ENCODE data around the gene SHLD2. TPM values are rescaled to one million over a fixed set of nuclear protein-coding genes. Genes with fewer than 3 reads are reported as not detected.
"Not testable (repeated sequence)": the region's sequence is repeated elsewhere in the genome, so short reads cannot be mapped to it uniquely, and the experiment has no call there.

SHLD2 gene
- total RNA-seq, 1 experiment from 2014 or later, result 15.9 TPM

DNA sequence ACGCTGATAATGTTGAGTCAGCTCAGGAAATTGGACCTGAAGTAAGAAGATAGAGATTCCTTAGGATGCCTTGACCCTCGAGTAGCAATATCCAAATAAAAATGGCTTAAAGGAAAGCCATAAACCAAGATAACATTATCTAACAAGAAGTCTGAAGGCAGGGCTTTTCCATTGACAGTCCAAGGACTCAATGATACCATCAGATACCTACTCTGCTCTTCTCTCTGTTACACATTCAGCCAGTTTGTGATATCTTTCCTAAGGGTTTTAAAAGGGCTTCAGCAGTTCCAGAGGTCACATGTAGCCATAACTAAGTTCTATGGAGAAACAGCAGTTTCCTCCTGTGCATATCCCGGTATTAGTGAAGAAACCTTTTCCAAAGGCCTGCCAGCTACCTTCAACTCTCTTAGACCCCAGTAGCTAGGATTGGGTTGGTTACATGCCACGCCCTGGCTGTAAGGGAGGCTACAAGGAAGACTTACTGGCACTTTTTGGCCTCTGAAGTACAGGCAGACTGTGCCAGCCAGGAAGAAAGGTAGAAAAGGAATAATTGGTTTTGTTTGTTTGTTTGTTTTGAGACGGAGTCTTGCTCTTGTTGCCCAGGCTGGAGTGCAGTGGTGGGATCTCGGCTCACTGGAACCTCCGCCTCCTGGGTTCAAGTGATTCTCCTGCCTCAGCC is 10.6 kb downstream of the SHLD2 start:
- no TSS peak for BruUV-seq (replicated peaks)

DNA sequence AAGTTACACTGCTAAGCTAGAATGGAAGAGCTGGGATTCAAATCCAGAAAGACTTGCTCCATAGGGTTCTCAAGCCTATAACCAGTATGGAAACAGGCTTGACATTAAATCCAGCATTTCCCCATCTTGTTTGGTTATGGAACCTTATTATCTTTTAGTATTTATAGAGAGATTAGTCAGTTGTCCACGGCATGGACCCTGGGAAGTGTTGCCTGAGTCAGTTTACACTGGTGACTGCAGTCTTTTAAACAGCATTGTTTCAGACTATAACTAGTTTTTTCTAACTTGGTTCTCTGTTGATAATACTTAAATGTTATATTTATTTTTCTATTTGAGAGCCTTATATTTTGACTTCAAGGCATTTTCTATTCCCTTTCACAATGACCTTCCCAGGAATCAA is 23.1 kb downstream of the SHLD2 start:
- H4K20me1 ChIP-seq (ENCODE audit: insufficient read depth); H3K9me2 ChIP-seq (ENCODE audit: insufficient read depth); H3K9me3 ChIP-seq (ENCODE audit: insufficient read depth, low read depth); POLR2A ChIA-PET (ENCODE audit: unreplicated experiment); H3K4me2 ChIP-seq; H3K79me2 ChIP-seq (ENCODE audit: low read depth); H3K4me3 ChIP-seq; H3K36me3 ChIP-seq (ENCODE audit: low read depth); H3K27me3 ChIP-seq (ENCODE audit: insufficient read depth, low read depth); H3K27ac ChIP-seq; CTCF ChIA-PET; BruUV-seq (replicated peaks); intact Hi-C loops (cut with micrococcal nuclease; ENCODE audit: unreplicated experiment); H2AFZ ChIP-seq; H3K4me1 ChIP-seq (replicated peaks; ENCODE audit: insufficient read depth); H3F3A ChIP-seq (ENCODE audit: insufficient read depth, low read depth); DNase-seq: not testable (repeated sequence)

More for the DNA sequence above, 10.6 kb downstream of the SHLD2 start:
- no peaks in the 10 kb centered on the region for H4K20me1 ChIP-seq (ENCODE audit: insufficient read depth)
- no peaks in the 10 kb centered on the region for H3K4me1 ChIP-seq (replicated peaks; ENCODE audit: insufficient read depth)
- H3K27me3 ChIP-seq (ENCODE audit: insufficient read depth, low read depth), result no peaks in the 10 kb centered on the region
- intact Hi-C loops (cut with micrococcal nuclease; ENCODE audit: unreplicated experiment), result no loop called here
- no peak for DNase-seq
- CTCF ChIA-PET, result no interaction called here
- no peak overlapping the region for H3K27ac ChIP-seq
- no peaks in the 10 kb centered on the region for H3F3A ChIP-seq (ENCODE audit: insufficient read depth, low read depth)
- POLR2A ChIA-PET (ENCODE audit: unreplicated experiment), result no interaction called here
- H3K9me3 ChIP-seq (ENCODE audit: insufficient read depth, low read depth), result no peaks in the 10 kb centered on the region
- H3K36me3 ChIP-seq (ENCODE audit: low read depth), result peaks cover 5% of the 10 kb centered on the region; the same call in 1 of the 2 replicates
- H3K79me2 ChIP-seq (ENCODE audit: low read depth), result no peaks in the 10 kb centered on the region
- no peak overlapping the region for H2AFZ ChIP-seq
- no peaks in the 10 kb centered on the region for H3K9me2 ChIP-seq (ENCODE audit: insufficient read depth)
- no peak overlapping the region for H3K4me3 ChIP-seq
- TF ChIP-seq EZH2 (IDR thresholded peaks at IDR 0.05; ENCODE audit: low read depth), result no peak
- TF ChIP-seq, protein P1, sequence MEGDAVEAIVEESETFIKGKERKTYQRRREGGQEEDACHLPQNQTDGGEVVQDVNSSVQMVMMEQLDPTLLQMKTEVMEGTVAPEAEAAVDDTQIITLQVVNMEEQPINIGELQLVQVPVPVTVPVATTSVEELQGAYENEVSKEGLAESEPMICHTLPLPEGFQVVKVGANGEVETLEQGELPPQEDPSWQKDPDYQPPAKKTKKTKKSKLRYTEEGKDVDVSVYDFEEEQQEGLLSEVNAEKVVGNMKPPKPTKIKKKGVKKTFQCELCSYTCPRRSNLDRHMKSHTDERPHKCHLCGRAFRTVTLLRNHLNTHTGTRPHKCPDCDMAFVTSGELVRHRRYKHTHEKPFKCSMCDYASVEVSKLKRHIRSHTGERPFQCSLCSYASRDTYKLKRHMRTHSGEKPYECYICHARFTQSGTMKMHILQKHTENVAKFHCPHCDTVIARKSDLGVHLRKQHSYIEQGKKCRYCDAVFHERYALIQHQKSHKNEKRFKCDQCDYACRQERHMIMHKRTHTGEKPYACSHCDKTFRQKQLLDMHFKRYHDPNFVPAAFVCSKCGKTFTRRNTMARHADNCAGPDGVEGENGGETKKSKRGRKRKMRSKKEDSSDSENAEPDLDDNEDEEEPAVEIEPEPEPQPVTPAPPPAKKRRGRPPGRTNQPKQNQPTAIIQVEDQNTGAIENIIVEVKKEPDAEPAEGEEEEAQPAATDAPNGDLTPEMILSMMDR (conservative IDR thresholded peaks at IDR 0.05), result no peak
- no peak overlapping the region for H3K4me2 ChIP-seq

DNA sequence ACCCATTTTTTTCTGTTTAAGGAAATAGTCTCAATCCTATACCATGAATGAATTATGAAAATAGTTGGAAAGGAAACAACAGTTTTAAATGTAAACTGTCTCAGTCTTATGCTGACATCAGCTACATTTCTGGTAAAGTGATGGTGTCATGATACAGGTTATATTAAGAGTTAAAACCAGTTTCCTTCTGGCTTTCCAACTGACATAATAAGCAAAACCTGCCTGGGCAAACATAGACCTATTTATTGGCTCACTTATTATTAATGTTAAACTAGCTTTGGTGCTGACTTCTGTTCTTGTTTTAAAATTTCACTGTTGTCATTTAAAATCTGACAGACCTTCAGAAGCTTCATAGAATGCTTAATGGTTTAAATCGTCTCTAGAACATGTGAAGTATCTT is 24.0 kb downstream of the SHLD2 start:
- H3K9me3 ChIP-seq (ENCODE audit: insufficient read depth, low read depth); DNase-seq; CTCF ChIA-PET; H3K4me1 ChIP-seq (replicated peaks; ENCODE audit: insufficient read depth); intact Hi-C loops (cut with micrococcal nuclease; ENCODE audit: unreplicated experiment); H3K4me3 ChIP-seq; H3K27ac ChIP-seq; H2AFZ ChIP-seq; POLR2A ChIA-PET (ENCODE audit: unreplicated experiment); H3K27me3 ChIP-seq (ENCODE audit: insufficient read depth, low read depth); H3K79me2 ChIP-seq (ENCODE audit: low read depth); H3F3A ChIP-seq (ENCODE audit: insufficient read depth, low read depth); H3K9me2 ChIP-seq (ENCODE audit: insufficient read depth); H3K4me2 ChIP-seq; BruUV-seq (replicated peaks); H4K20me1 ChIP-seq (ENCODE audit: insufficient read depth); H3K36me3 ChIP-seq (ENCODE audit: low read depth): not testable (repeated sequence)

DNA sequence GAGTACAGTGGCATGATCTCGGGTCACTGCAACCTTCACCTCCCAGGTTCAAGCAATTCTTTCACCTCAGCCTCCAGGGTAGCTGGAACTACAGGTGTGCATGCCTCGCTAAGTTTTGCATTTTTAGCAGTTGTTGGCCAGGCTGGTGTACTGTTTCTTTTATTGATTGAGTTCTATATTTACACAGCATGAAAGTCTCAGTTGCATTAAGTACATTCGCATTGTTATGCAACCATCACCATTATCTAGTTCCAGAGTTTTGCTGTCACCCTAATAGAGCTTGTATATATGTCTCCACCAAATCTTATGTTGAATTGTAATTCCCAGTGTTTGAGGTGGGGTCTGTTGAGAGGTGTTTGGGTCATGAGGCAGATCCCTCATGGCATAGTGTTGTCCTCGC is 28.3 kb downstream of the SHLD2 start:
- H3K27ac ChIP-seq; H3K27me3 ChIP-seq (ENCODE audit: insufficient read depth, low read depth); H3F3A ChIP-seq (ENCODE audit: insufficient read depth, low read depth); POLR2A ChIA-PET (ENCODE audit: unreplicated experiment); H3K9me3 ChIP-seq (ENCODE audit: insufficient read depth, low read depth); H3K4me3 ChIP-seq; H3K79me2 ChIP-seq (ENCODE audit: low read depth); intact Hi-C loops (cut with micrococcal nuclease; ENCODE audit: unreplicated experiment); H4K20me1 ChIP-seq (ENCODE audit: insufficient read depth); H3K36me3 ChIP-seq (ENCODE audit: low read depth); BruUV-seq (replicated peaks); H3K9me2 ChIP-seq (ENCODE audit: insufficient read depth); H2AFZ ChIP-seq; CTCF ChIA-PET; H3K4me2 ChIP-seq; DNase-seq; H3K4me1 ChIP-seq (replicated peaks; ENCODE audit: insufficient read depth): not testable (repeated sequence)

DNA sequence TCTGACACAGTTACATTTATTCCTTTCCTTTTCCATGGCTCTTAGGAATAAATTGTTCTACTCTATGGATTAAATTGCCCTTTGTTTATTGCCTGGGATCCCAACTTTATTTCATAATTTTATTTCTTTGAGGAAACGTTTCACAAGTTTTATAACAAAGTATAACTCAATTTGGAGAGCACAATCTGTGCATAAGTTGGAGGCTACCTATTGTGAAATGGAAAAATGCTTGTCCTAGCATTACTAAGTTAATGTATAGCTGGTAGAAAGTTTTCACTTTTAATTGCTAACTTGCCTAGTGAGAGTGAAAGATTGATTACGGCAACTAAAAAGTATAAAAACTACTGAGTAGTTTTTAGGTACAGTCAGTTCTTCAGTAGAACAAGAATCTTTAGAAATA is 32.0 kb downstream of the SHLD2 start:
- DNase-seq; POLR2A ChIA-PET (ENCODE audit: unreplicated experiment); H3K9me2 ChIP-seq (ENCODE audit: insufficient read depth); H3K79me2 ChIP-seq (ENCODE audit: low read depth); H3K4me1 ChIP-seq (replicated peaks; ENCODE audit: insufficient read depth); H4K20me1 ChIP-seq (ENCODE audit: insufficient read depth); CTCF ChIA-PET; BruUV-seq (replicated peaks); H3K4me2 ChIP-seq; intact Hi-C loops (cut with micrococcal nuclease; ENCODE audit: unreplicated experiment); H3F3A ChIP-seq (ENCODE audit: insufficient read depth, low read depth); H3K36me3 ChIP-seq (ENCODE audit: low read depth); H3K27me3 ChIP-seq (ENCODE audit: insufficient read depth, low read depth); H2AFZ ChIP-seq; H3K4me3 ChIP-seq; H3K27ac ChIP-seq; H3K9me3 ChIP-seq (ENCODE audit: insufficient read depth, low read depth): not testable (repeated sequence)

DNA sequence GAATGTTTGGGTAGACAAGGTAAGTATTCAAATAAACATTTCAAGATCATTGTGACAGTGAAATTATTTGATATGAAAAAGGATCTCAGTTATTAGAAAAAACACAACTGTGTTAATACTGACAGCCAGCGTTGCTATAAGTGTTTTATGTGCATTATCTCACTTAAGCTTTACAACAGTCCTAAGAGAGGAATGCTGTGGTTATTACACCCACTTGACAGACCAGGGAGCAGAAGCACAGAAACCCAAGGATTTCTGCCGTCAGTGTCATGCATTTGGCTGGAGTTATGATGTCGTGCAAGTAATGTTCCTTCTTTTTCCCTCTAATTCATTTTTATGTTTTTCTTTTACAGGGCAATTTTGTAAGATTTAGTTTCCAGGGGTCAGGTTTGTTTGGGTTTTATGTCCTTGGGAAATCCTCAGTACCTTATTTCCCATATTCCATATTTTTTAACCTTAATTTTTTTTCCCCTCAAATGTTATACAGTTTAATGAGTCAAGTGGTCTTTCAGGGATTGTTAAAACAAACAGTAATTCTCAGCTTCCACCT is 32.7 kb downstream of the SHLD2 start:
- H3K9me3 ChIP-seq (ENCODE audit: insufficient read depth, low read depth); DNase-seq; intact Hi-C loops (cut with micrococcal nuclease; ENCODE audit: unreplicated experiment); POLR2A ChIA-PET (ENCODE audit: unreplicated experiment); H3K27ac ChIP-seq; H3F3A ChIP-seq (ENCODE audit: insufficient read depth, low read depth); H2AFZ ChIP-seq; H3K79me2 ChIP-seq (ENCODE audit: low read depth); H3K36me3 ChIP-seq (ENCODE audit: low read depth); H3K4me1 ChIP-seq (replicated peaks; ENCODE audit: insufficient read depth); H3K9me2 ChIP-seq (ENCODE audit: insufficient read depth); CTCF ChIA-PET; BruUV-seq (replicated peaks); H4K20me1 ChIP-seq (ENCODE audit: insufficient read depth); H3K4me3 ChIP-seq; H3K27me3 ChIP-seq (ENCODE audit: insufficient read depth, low read depth); H3K4me2 ChIP-seq: not testable (repeated sequence)

DNA sequence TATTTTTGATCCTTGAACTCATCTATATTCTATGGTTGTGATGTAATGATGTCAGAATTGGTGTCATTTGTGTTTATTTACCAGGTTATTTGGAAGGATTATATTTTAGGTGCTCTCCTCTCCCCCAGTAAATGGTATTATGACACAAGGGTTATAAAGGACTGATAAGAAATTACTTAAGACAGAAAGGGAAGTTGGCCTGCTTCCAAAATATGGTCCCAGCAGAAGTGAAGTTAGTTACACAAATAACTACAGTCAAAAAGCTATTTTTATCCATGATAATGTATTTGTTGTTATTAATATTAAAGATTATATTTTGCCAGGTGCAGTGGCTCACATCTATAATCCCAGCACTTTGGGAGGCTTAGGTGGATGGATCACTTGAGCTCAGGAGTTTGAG is 37.2 kb downstream of the SHLD2 start:
- H3K36me3 ChIP-seq (ENCODE audit: low read depth); DNase-seq; H2AFZ ChIP-seq; H3K9me2 ChIP-seq (ENCODE audit: insufficient read depth); CTCF ChIA-PET; intact Hi-C loops (cut with micrococcal nuclease; ENCODE audit: unreplicated experiment); BruUV-seq (replicated peaks); H3F3A ChIP-seq (ENCODE audit: insufficient read depth, low read depth); H3K4me2 ChIP-seq; H3K27ac ChIP-seq; H3K4me3 ChIP-seq; H3K9me3 ChIP-seq (ENCODE audit: insufficient read depth, low read depth); H3K27me3 ChIP-seq (ENCODE audit: insufficient read depth, low read depth); H3K79me2 ChIP-seq (ENCODE audit: low read depth); H4K20me1 ChIP-seq (ENCODE audit: insufficient read depth); H3K4me1 ChIP-seq (replicated peaks; ENCODE audit: insufficient read depth); POLR2A ChIA-PET (ENCODE audit: unreplicated experiment): not testable (repeated sequence)
